Hepatocyte (in vitro differentiated cells): ENCODE measurements around the gene ISX. TPM values are rescaled to one million over a fixed set of nuclear protein-coding genes. Genes with fewer than 3 reads are reported as not detected.

Experiments
- DNase-seq: peaks from one replicate; pipeline ENCODE4 v3.0.0-alpha.2; 2016; ENCODE audit warnings: low spot score
- H2AFZ ChIP-seq: fragments of 200-600 bp; sonication (generic); 2 replicates; pipeline ENCODE4 v1.6.0; 2016; ENCODE audit warnings: antibody characterized with exemption, mild to moderate bottlenecking
- H3K27ac ChIP-seq: fragments of 200-600 bp; sonication (generic); 2 replicates; pipeline ENCODE4 v1.5.1; 2016; ENCODE audit warnings: mild to moderate bottlenecking
- H3K27me3 ChIP-seq: fragments of 200-600 bp; sonication (generic); 2 replicates; pipeline ENCODE4 v1.6.1; 2016
- H3K36me3 ChIP-seq: fragments of 200-600 bp; sonication (generic); replicated peaks from 2 replicates; pipeline ENCODE4 v1.5.1; 2016; ENCODE audit warnings: low read depth; ENCODE audit not compliant: insufficient read depth
- H3K4me1 ChIP-seq: fragments of 200-600 bp; sonication (generic); 2 replicates; pipeline ENCODE4 v1.5.1; 2016; ENCODE audit warnings: mild to moderate bottlenecking, moderate library complexity; ENCODE audit not compliant: insufficient read depth
- H3K4me2 ChIP-seq: fragments of 200-600 bp; sonication (generic); 2 replicates; pipeline ENCODE4 v1.6.0; 2016
- H3K4me3 ChIP-seq: fragments of 200-600 bp; sonication (generic); 2 replicates; pipeline ENCODE4 v1.5.1; 2016; ENCODE audit warnings: mild to moderate bottlenecking
- H3K79me2 ChIP-seq: fragments of 200-600 bp; sonication (generic); 2 replicates; pipeline ENCODE4 v1.6.0; 2017; ENCODE audit warnings: mild to moderate bottlenecking
- H3K9me2 ChIP-seq: fragments of 200-600 bp; sonication (generic); replicated peaks from 2 replicates; pipeline ENCODE4 v1.6.0; 2017; ENCODE audit warnings: mild to moderate bottlenecking; ENCODE audit not compliant: insufficient read depth
- H3K9me3 ChIP-seq: fragments of 200-600 bp; sonication (generic); 2 replicates; pipeline ENCODE4 v1.5.1; 2016; ENCODE audit warnings: low read depth, mild to moderate bottlenecking
- H4K20me1 ChIP-seq: fragments of 200-600 bp; sonication (generic); 2 replicates; pipeline ENCODE4 v1.6.0; 2016; ENCODE audit warnings: mild to moderate bottlenecking; ENCODE audit not compliant: insufficient read depth, poor library complexity, severe bottlenecking
- CTCF ChIP-seq: fragments of 200-600 bp; sonication (generic); IDR thresholded peaks from 2 replicates; pipeline ENCODE4 v1.5.1; 2016; ENCODE audit warnings: antibody characterized with exemption, mild to moderate bottlenecking; ENCODE audit not compliant: poor library complexity
- EZH2 ChIP-seq: fragments of 200-600 bp; sonication (generic); IDR thresholded peaks from 2 replicates; pipeline ENCODE4 v1.6.1; 2016; ENCODE audit warnings: antibody characterized with exemption, mild to moderate bottlenecking, borderline replicate concordance
- EZH2phosphoT487 ChIP-seq: fragments of 200-600 bp; sonication (generic); IDR thresholded peaks from one replicate; pipeline ENCODE4 v1.6.1; 2018; ENCODE audit warnings: antibody characterized with exemption, mild to moderate bottlenecking, low read depth, moderate library complexity; ENCODE audit not compliant: unreplicated experiment, severe bottlenecking
- WGBS: methylation state at CpG from one replicate; pipeline ENCODE4 v1.1.6; 2016; ENCODE audit warnings: low lambda C conversion rate; ENCODE audit errors: missing lambda C conversion rate; 5-methylcytosine and 5-hydroxymethylcytosine counted together
- polyA plus RNA-seq: library from polyadenylated mRNA; unstranded; fragments of >200 nt; fragmentation: Nextera tagmentation; extraction: Ambion mirVana; gene quantifications from 2 replicates; pipeline ENCODE4 v1.2.1, GENCODE V29; 2016
- total RNA-seq: library from RNA; depleted of rRNA; stranded (reverse); fragments of >200 nt; gene quantifications from 2 replicates; pipeline ENCODE4 v1.2.3, GENCODE V29; 2014

The ISX gene
- total and polyA plus RNA-seq, 2 experiments from 2014 or later, result 20.6 to 29.8 TPM

- TF ChIP-seq CTCF (no peak), EZH2 (no peak), EZH2phosphoT487 (no peak)
- Histone ChIP-seq H3K27me3 (no peaks in the 10 kb centered on the region), H3K9me3 (no peaks in the 10 kb centered on the region), H3K9me2 (no peaks in the 10 kb centered on the region), H3K4me2 (peak overlapping the region; percentile 61), H3K79me2 (peaks cover 39% of the 10 kb centered on the region), H2AFZ (no peak overlapping the region), H4K20me1 (peaks cover 9% of the 10 kb centered on the region), H3K36me3 (no peaks in the 10 kb centered on the region), H3K4me3 (no peak overlapping the region), H3K27ac (peak overlapping the region; percentile 90), H3K4me1 (peaks cover 8% of the 10 kb centered on the region)
- WGBS, result 47% methylated on average over 1 of the region's 1 CpG
- no peak for DNase-seq
These were observed 775 bp upstream of the ISX start for GRCh38 chr22:35065183-35065582.

GRCh38 chr22:35066768-35067167 lies 810 bp downstream of the ISX start:
- 81% methylated on average over 7 of the region's 7 CpGs for WGBS
- Histone ChIP-seq H4K20me1 (peaks cover 17% of the 10 kb centered on the region), H3K4me1 (peaks cover 12% of the 10 kb centered on the region), H3K9me3 (no peaks in the 10 kb centered on the region), H3K27me3 (no peaks in the 10 kb centered on the region), H2AFZ (no peak overlapping the region), H3K79me2 (peaks cover 55% of the 10 kb centered on the region), H3K27ac (peak overlapping the region; percentile 90), H3K36me3 (no peaks in the 10 kb centered on the region), H3K9me2 (no peaks in the 10 kb centered on the region), H3K4me3 (peak overlapping the region; percentile 42), H3K4me2 (peak overlapping the region; percentile 79)
- no peak for DNase-seq
- TF ChIP-seq EZH2 (no peak), CTCF (no peak), EZH2phosphoT487 (no peak)

- Histone ChIP-seq H3K9me3 (no peaks in the 10 kb centered on the region), H3K9me2 (no peaks in the 10 kb centered on the region), H2AFZ (no peak overlapping the region), H3K4me1 (peaks cover 12% of the 10 kb centered on the region), H3K27ac (no peak overlapping the region), H3K4me2 (peak overlapping the region; percentile 79), H3K4me3 (no peak overlapping the region), H4K20me1 (peaks cover 18% of the 10 kb centered on the region), H3K36me3 (no peaks in the 10 kb centered on the region), H3K27me3 (no peaks in the 10 kb centered on the region), H3K79me2 (peaks cover 72% of the 10 kb centered on the region)
- TF ChIP-seq EZH2, result no peak
- TF ChIP-seq EZH2phosphoT487, result no peak
- no peak for TF ChIP-seq CTCF
- 69% methylated on average over 1 of the region's 1 CpG for WGBS
- no peak for DNase-seq
These were observed 3.6 kb downstream of the ISX start for GRCh38 chr22:35069541-35069940.
